ENCODE measurements around the gene CCR3.

GRCh38 chr3:46261926-46262594 lies 19.8 kb downstream of the CCR3 start:
- TF ChIP-seq CTCF (conservative IDR thresholded peaks at IDR 0.05) (no peak), ZFX (IDR thresholded peaks at IDR 0.05) (no peak)
